Posterior cingulate gyrus (tissue), 11 donors: ENCODE data around the gene ADAMTSL2.
A peak's percentile ranks its signal among the peaks of the same experiment; 100 is the strongest.

Experiments
- DNase-seq, 10 donors: peaks; one replicate each; pipeline versions ENCODE4 v3.0.0 to v3.0.0-alpha.2; 2020 to 2021; ENCODE audit warnings: mixed read lengths in 3 of 10
- intact Hi-C: fragments of 100-400 bp; cut with DNase I; formaldehyde crosslinking; loops from one replicate; pipeline ENCODE4 v1.15.1; 2023

Gene ADAMTSL2

GRCh38 chr9:133609311-133610098 lies 75.0 kb downstream of the ADAMTSL2 start, which contains the start of gene FAM163B:
Gene FAM163B, minus strand, starts transcription at chr9:133609389. Its CDS starts 29,166 bp downstream, at chr9:133580223.
- intact Hi-C loops, result loop anchor here (5.0 kb wide), 1 partner anchor 93 kb away; no protein-coding TSS in a partner anchor

GRCh38 chr9:133610845-133611244 lies 76.3 kb downstream of the ADAMTSL2 start:
- DNase-seq, result no peak
- intact Hi-C loops, result loop anchor here (5.0 kb wide), 1 partner anchor 91 kb away; no protein-coding TSS in a partner anchor

More at GRCh38 chr9:133609311-133610098, 75.0 kb downstream of the ADAMTSL2 start, which contains the start of gene FAM163B:
- DNase-seq, result peak in 8 of 10 donors; percentile 29 to 93 (median 54)

GRCh38 chr9:133612051-133612450 lies 77.5 kb downstream of the ADAMTSL2 start:
- peak in 7 of 10 donors; percentile 52 to 92 (median 69) for DNase-seq
- intact Hi-C loops, result loop anchor here (5.0 kb wide), 1 partner anchor 90 kb away; no protein-coding TSS in a partner anchor

GRCh38 chr9:133612816-133613215 lies 78.3 kb downstream of the ADAMTSL2 start:
- DNase-seq, result peak in 3 of 10 donors; percentile 22 to 68 (median 62)
- intact Hi-C loops, result loop anchor here (5.0 kb wide), 1 partner anchor 89 kb away; no protein-coding TSS in a partner anchor

GRCh38 chr9:133613432-133613831 lies 78.9 kb downstream of the ADAMTSL2 start:
- intact Hi-C loops, result loop anchor here (5.0 kb wide), 1 partner anchor 89 kb away; no protein-coding TSS in a partner anchor
- peak in 3 of 10 donors; percentile 14 to 44 (median 24) for DNase-seq

- peak in 3 of 10 donors; percentile 36 to 51 (median 47) for DNase-seq
- intact Hi-C loops, result loop anchor here (5.0 kb wide), 1 partner anchor 88 kb away; no protein-coding TSS in a partner anchor
Measured at GRCh38 chr9:133614056-133614455, 79.6 kb downstream of the ADAMTSL2 start.

- intact Hi-C loops, result loop anchor here (5.0 kb wide), 1 partner anchor 88 kb away; no protein-coding TSS in a partner anchor
- peak in 2 of 10 donors; percentile 27 to 47 for DNase-seq
Measured at GRCh38 chr9:133614678-133615077, 80.2 kb downstream of the ADAMTSL2 start.

GRCh38 chr9:133615186-133615585 lies 80.7 kb downstream of the ADAMTSL2 start:
- intact Hi-C loops, result no loop called here

GRCh38 chr9:133615606-133616188 lies 81.2 kb downstream of the ADAMTSL2 start:
- peak in 3 of 10 donors; percentile 35 to 66 (median 58) for DNase-seq
- intact Hi-C loops, result no loop called here

More at GRCh38 chr9:133615186-133615585, 80.7 kb downstream of the ADAMTSL2 start:
- peak in 2 of 10 donors; percentile 51 to 67 for DNase-seq

GRCh38 chr9:133616643-133617405 lies 82.3 kb downstream of the ADAMTSL2 start:
- intact Hi-C loops, result no loop called here
- peak in 2 of 10 donors; percentile 56 to 67 for DNase-seq

- DNase-seq, result peak in 3 of 10 donors; percentile 28 to 47 (median 40)
- intact Hi-C loops, result no loop called here
Measured at GRCh38 chr9:133618726-133619125, 84.2 kb downstream of the ADAMTSL2 start.

GRCh38 chr9:133619791-133620190 lies 85.3 kb downstream of the ADAMTSL2 start:
- DNase-seq, result peak in 3 of 10 donors; percentile 62 to 76 (median 71)
- intact Hi-C loops, result no loop called here

- DNase-seq, result peak in 2 of 10 donors; percentile 23 to 24
- intact Hi-C loops, result no loop called here
Measured at GRCh38 chr9:133621725-133622267, 87.3 kb downstream of the ADAMTSL2 start.

- DNase-seq, result peak in 1 of 10 donors; percentile 10
- intact Hi-C loops, result no loop called here
Measured at GRCh38 chr9:133622555-133622954, 88.1 kb downstream of the ADAMTSL2 start.
